Adipocyte (in vitro differentiated cells): ENCODE data around the gene SLC2A9.

Experiments
- DNase-seq: peaks from one replicate; pipeline ENCODE4 v3.0.0-alpha.2; 2015; ENCODE audit warnings: low read depth
- H3K27me3 ChIP-seq: replicated peaks from 2 replicates; pipeline ENCODE4 v1.7.0; 2013; ENCODE audit warnings: mild to moderate bottlenecking, low read length, moderate library complexity; ENCODE audit not compliant: control insufficient read depth, insufficient read depth
- H3K36me3 ChIP-seq: 2 replicates; pipeline ENCODE4 v1.7.0; 2013; ENCODE audit warnings: low read length, mild to moderate bottlenecking, moderate library complexity; ENCODE audit not compliant: control insufficient read depth, insufficient read depth, severe bottlenecking
- H3K4me1 ChIP-seq: 2 replicates; pipeline ENCODE4 v1.7.0; 2013; ENCODE audit warnings: mild to moderate bottlenecking, low read length, moderate library complexity; ENCODE audit not compliant: control insufficient read depth, insufficient read depth
- H3K4me3 ChIP-seq: 2 replicates; pipeline ENCODE4 v1.7.0; 2013; ENCODE audit warnings: mild to moderate bottlenecking, low read length, moderate library complexity
- H3K9ac ChIP-seq: 2 replicates; pipeline ENCODE4 v1.7.0; 2013; ENCODE audit warnings: mild to moderate bottlenecking, low read length, moderate library complexity
- H3K9me3 ChIP-seq: 2 replicates; pipeline ENCODE4 v1.7.0; 2013; ENCODE audit warnings: mild to moderate bottlenecking, low read length, moderate library complexity; ENCODE audit not compliant: control insufficient read depth

Gene SLC2A9

DNA sequence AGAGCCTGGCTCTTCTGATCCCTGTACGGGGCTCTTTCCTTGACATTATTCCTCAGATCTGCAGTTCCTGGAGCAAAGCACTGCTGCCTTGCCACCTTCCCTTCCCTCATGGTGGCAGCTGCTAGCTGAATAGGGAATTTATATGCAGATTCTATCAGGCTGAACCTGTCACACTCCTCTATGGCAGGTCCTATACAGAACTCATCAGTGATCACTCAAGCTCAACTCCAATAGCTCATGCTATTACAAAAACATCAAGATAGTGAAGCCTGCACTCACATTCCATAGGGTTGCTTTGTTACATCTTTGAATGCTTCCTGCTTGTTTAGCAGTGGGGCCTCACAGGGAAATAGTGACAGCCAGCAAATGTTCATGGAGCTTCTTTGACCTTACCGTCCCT is 71.7 kb downstream of the SLC2A9 start:
- no peaks in the 10 kb centered on the region for H3K4me1 ChIP-seq
- H3K27me3 ChIP-seq, result peaks cover 17% of the 10 kb centered on the region
- no peak overlapping the region for H3K4me3 ChIP-seq
- no peaks in the 10 kb centered on the region for H3K36me3 ChIP-seq
- DNase-seq, result no peak
- H3K9me3 ChIP-seq, result no peaks in the 10 kb centered on the region
- no peak overlapping the region for H3K9ac ChIP-seq

DNA sequence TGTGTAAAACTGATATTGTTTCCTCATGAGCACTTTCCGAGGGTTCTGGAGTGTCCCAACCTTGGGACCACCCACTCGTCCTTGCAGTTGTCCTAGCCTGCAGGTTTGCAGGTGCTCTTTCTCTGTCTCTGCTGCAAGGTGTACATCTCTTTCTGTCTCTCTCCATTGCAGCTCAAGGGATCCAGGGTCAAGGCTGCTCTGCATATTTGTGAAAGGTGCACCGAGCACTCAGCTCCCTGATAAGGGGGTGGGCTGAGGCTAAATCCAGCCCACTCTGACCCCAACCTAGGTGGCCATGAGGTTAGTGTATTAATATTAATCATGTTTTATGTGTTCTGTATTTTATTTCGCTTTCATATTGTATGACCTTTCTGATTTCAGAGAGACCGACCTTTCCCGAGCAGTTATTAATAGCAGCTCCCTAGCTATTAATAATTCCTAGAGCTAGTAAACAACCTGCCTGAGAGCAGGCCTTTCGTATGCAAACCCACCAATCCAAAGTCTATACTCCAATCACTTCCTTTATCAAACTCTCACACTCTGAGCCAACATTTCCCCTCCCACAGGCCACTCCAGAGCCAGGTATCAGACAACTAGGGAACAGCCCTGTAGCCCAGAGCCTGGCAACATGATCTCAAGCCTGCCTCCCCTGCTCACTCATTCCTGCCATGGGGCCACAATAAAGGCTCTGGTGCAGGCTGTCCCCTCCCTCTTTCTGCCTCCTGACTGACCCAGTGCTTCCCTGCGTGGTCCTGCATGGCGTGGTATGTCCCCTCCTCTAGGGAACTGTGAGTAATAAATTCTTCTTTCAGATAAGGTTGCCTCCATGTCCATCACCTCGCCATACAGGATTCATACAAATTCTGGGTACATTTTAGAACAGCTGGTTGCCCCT is 73.9 kb downstream of the SLC2A9 start:
- Histone ChIP-seq H3K36me3 (no peaks in the 10 kb centered on the region), H3K4me3 (no peak overlapping the region), H3K9me3 (no peaks in the 10 kb centered on the region), H3K9ac (no peak overlapping the region), H3K27me3 (peaks cover 12% of the 10 kb centered on the region), H3K4me1 (no peaks in the 10 kb centered on the region)
- DNase-seq, result no peak

DNA sequence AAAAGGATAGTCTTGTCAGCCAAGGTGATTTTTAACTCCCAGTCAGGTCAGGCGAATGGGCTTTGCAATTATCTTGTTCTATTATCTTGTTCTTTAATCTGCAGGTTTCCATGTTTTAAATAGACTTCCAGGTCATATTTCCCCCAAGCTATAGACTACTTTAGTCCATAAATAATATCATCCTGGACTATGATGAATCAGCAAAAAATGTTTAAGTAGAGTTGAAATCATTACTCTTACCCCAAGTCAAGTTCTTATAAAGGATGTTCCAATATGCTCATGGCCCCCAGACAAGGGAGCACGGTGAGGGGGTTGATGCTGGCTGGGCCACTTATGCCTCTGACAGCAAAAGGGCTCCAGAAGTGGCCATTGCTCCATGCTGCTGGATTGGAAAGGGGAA is 75.1 kb downstream of the SLC2A9 start:
- Histone ChIP-seq H3K9ac (no peak overlapping the region), H3K4me3 (no peak overlapping the region), H3K36me3 (no peaks in the 10 kb centered on the region), H3K9me3 (no peaks in the 10 kb centered on the region), H3K27me3 (peaks cover 12% of the 10 kb centered on the region), H3K4me1 (no peaks in the 10 kb centered on the region)
- DNase-seq, result no peak

DNA sequence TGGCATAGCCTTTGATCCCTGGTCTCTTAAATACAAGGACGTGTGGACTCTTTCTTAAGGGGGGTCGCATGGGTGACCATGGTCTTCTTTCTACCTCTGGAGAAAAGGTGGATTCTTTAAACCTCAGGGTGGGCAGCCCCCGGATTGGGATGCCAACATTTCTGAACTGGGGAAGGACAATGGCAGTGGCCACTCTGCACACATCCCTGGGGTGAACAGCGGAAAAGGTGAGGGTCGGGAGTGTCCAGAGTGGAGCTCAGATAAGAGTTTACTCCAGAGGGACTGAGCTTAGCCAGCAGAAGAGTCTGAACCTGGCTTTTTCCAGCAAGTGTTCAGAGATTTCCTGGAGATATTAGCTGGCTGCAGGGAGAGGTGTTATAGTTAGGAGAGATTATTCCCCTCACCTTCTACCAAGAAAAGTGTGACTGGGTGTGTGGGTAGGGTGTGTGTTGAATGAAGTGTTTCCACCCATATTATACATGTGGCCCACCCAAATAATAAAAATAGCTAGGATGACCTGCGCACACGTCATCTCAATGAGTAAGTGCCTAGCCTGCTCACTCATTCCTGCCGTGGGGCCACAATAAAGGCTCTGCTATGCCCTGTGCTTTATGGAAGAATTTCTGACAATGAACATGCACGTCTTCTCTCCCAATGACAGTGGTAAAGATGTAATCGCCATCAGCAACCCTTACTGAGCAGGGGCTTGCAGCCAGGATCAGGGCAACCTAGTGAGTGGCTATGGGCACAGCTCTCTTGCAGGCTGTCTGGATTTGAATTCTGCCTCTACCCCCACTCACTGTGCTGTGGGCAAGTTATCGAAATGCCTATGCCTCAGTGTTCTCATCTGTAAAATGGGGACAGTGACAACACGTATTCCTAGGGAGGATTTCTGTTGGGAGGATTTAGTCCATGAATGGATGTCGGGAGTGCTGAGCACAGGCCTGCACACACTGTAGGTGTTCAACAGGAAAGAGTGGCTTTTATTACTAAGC is 76.6 kb downstream of the SLC2A9 start:
- no peak for DNase-seq
- Histone ChIP-seq H3K9ac (no peak overlapping the region), H3K9me3 (no peaks in the 10 kb centered on the region), H3K4me3 (no peak overlapping the region), H3K4me1 (no peaks in the 10 kb centered on the region), H3K27me3 (peaks cover 12% of the 10 kb centered on the region), H3K36me3 (no peaks in the 10 kb centered on the region)

DNA sequence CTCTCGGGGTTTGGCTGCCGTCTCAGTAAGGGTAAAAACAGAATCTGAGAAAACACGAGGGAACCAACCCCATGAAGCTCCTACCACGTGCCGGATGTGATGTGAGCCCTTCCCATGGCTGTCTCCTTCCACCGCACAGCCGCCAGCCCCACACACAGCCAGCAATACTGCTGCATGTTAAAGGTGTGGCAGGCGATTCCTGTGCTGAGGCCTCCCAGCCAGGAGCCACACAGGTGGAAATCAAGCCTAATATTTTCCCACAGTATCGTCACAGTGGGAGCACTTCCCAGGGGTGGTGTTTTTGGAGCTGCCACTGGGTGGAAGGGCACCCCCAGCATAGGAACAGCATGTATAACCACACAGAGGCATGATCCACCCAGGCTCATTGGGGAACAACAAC is 77.5 kb downstream of the SLC2A9 start:
- no peaks in the 10 kb centered on the region for H3K36me3 ChIP-seq
- H3K9me3 ChIP-seq, result no peaks in the 10 kb centered on the region
- H3K4me3 ChIP-seq, result no peak overlapping the region
- DNase-seq, result no peak
- H3K4me1 ChIP-seq, result no peaks in the 10 kb centered on the region
- H3K9ac ChIP-seq, result no peak overlapping the region
- H3K27me3 ChIP-seq, result peaks cover 11% of the 10 kb centered on the region

DNA sequence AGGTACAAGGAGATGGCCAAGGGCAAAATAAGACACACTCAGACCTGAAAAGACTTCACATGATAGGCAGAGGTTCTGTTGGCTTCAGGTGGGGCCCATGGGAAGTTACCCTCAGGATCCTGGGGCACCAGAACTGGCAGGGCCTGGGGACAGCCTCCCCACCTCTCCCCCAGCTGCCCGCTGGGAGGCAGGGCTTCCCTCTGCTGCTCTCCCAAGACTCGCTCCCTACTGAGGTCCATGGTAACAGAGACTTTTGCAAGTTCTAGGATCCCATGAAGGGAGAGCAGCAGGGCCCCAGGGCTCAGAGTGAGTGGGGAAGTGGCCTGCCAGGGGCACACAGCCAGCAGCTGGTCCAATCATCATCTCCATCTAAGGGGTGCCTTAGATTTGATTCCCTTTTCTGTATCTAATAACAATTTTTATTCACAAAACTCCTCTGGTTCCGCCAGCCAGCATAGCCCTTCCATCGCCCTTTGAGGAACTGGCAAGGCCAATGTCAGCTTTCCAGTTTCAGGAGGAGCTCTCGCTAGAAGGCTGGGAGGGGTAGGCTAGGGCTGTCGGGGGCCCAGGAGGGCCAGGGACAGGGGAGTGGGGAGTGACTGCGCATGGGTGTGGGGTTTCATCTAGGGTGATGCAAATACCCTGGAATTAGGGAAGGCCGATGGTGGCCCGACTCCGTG is 78.2 kb downstream of the SLC2A9 start:
- H3K9ac ChIP-seq, result no peak overlapping the region
- peaks cover 7% of the 10 kb centered on the region for H3K27me3 ChIP-seq
- no peaks in the 10 kb centered on the region for H3K36me3 ChIP-seq
- no peaks in the 10 kb centered on the region for H3K9me3 ChIP-seq
- DNase-seq, result no peak
- no peak overlapping the region for H3K4me3 ChIP-seq
- H3K4me1 ChIP-seq, result no peaks in the 10 kb centered on the region

DNA sequence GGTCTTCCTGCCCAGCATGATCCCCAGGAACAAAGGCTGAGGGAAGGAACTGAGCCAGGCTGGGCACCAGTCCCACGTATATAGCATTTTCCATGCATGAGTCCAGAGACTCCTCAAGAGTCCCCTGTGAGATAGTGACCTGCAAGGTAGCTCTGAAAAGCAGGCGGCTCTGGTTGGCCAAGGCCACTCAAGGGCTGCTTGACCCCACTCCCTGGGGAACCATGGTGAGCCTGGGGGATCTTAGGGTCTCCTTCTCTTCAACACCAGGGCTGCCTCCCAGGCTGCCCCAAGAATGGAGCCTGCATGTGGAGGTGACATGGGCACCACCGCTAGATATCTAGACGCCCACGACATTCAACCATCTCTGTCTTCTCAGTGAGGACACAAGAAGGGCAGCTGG is 79.2 kb downstream of the SLC2A9 start:
- Histone ChIP-seq H3K4me3 (no peak overlapping the region), H3K9me3 (no peaks in the 10 kb centered on the region), H3K27me3 (peaks cover 10% of the 10 kb centered on the region), H3K36me3 (no peaks in the 10 kb centered on the region), H3K9ac (no peak overlapping the region), H3K4me1 (no peaks in the 10 kb centered on the region)
- no peak for DNase-seq

DNA sequence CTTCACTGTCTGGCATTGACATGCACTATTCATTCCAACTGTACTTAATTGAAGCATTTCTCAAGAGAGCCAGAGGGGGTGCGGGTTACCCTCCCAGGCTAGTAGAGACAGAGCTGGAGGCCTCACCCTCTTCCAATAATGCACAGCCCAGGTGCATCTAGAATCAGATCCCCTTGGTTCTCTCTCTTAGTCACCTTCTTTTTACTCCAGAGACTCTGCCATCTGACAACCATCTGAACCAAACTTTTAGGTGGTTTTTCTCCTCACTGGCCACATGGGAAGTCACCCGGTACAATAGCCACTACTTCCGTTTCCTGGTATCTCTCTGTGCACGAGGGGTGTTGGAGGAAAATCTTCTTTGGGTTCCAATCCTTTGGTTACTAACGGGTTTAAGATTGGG is 81.3 kb downstream of the SLC2A9 start:
- H3K36me3 ChIP-seq, result no peaks in the 10 kb centered on the region
- no peak overlapping the region for H3K4me3 ChIP-seq
- H3K9ac ChIP-seq, result no peak overlapping the region
- H3K27me3 ChIP-seq, result peaks cover 9% of the 10 kb centered on the region
- no peak for DNase-seq
- no peaks in the 10 kb centered on the region for H3K9me3 ChIP-seq
- H3K4me1 ChIP-seq, result no peaks in the 10 kb centered on the region

DNA sequence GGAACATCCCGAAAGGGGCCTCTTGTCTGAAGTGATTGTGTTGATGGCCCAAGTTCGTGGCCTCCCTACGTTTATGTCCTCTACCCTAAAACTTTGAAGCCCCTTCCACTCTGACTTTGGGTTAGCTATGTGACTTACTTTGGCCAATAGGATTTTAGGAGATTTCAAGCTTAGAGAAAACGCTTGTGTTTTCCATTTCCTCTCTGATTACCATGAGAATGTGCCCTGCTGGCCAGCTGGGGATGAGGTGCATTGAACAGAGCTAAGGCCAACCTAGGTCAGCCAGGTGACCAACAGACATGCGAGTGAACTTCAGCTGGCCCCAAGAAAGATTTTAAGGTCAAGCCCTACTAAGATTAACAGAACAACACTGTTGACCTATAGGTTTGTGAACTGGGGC is 82.4 kb downstream of the SLC2A9 start:
- Histone ChIP-seq H3K9me3 (no peaks in the 10 kb centered on the region), H3K4me3 (no peak overlapping the region), H3K9ac (no peak overlapping the region), H3K27me3 (peaks cover 12% of the 10 kb centered on the region), H3K4me1 (no peaks in the 10 kb centered on the region), H3K36me3 (no peaks in the 10 kb centered on the region)
- DNase-seq, result no peak

DNA sequence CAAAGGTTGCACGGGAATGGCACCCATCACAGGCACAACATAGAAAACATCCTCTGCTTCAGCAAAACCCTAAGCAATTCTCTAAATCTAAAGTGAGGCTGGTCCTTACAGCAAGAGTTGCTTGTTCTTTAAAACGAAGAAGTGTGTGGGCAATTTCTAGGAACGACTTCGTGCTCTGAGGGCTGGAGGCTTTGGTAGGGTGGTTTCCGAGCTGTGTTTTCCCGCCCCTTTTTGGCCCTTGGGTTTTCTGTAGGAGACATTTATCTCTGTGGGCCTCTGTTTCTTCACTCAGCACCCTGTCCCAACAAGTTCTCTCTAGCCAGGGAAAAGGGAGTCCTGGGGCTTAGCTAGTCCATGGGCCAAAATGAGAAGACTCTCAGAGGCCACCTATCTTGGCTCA is 84.2 kb downstream of the SLC2A9 start:
- no peaks in the 10 kb centered on the region for H3K36me3 ChIP-seq
- H3K4me3 ChIP-seq, result no peak overlapping the region
- DNase-seq, result no peak
- H3K9ac ChIP-seq, result no peak overlapping the region
- no peaks in the 10 kb centered on the region for H3K4me1 ChIP-seq
- H3K27me3 ChIP-seq, result peaks cover 24% of the 10 kb centered on the region
- H3K9me3 ChIP-seq, result no peaks in the 10 kb centered on the region

DNA sequence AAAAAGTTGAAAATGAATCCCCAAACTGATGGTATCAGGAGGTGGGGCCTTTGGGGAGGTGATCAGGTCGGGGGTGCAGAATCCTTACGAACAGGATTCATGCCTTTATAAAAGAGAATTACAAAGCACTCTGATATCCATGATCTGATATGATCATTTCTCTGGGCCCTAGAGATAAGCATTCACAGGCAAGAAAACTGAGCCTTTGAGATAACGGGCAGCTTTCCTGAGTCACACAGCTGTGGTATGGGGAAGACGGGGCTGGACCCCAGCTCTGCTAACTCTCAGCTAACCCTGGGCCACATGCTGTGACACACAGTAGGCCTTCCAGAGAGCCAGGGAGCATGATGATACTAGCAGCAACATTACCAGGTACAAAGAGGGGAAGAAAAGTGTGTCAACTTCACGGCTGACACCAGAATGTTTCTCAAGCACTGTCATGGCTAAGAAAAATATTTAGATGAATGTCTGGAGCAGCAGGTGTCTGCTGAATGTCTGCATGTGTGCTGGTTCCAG is 85.1 kb downstream of the SLC2A9 start:
- Histone ChIP-seq H3K4me1 (peaks cover 4% of the 10 kb centered on the region), H3K9me3 (no peaks in the 10 kb centered on the region), H3K4me3 (no peak overlapping the region), H3K36me3 (no peaks in the 10 kb centered on the region), H3K9ac (no peak overlapping the region), H3K27me3 (peaks cover 24% of the 10 kb centered on the region)
- no peak for DNase-seq
